Neural cell (in vitro differentiated cells): ENCODE results near the gene PTK6. TPM values are rescaled to one million over a fixed set of nuclear protein-coding genes. Genes with fewer than 3 reads are reported as not detected.

Source experiments
- H2AFZ ChIP-seq: fragments of 200-600, 300-800 bp; sonication (generic), shearing (Covaris generic); 2 replicates; pipeline ENCODE4 v1.6.0; 2014; ENCODE audit warnings: low read depth, mild to moderate bottlenecking, antibody characterized with exemption, low read length, moderate library complexity
- H3F3A ChIP-seq: fragments of 200-600 bp; shearing (Covaris generic); 2 replicates; pipeline ENCODE4 v1.6.1; 2016; ENCODE audit warnings: mild to moderate bottlenecking, moderate library complexity, mixed read lengths, antibody characterized with exemption, low read length; ENCODE audit not compliant: insufficient read depth, poor library complexity, severe bottlenecking
- H3K27ac ChIP-seq: fragments of 200-600, 300-800 bp; sonication (generic), shearing (Covaris generic); 2 replicates; pipeline ENCODE4 v1.5.1; 2014; ENCODE audit warnings: mild to moderate bottlenecking, low read length, moderate library complexity
- H3K27me3 ChIP-seq: fragments of 300-800, 200-600 bp; sonication (generic), shearing (Covaris generic); 2 replicates; pipeline ENCODE4 v1.6.0; 2014; ENCODE audit warnings: mild to moderate bottlenecking, low read depth, low read length, moderate library complexity; ENCODE audit not compliant: insufficient read depth
- H3K36me3 ChIP-seq: fragments of 300-800, 200-600 bp; sonication (generic), shearing (Covaris generic); 2 replicates; pipeline ENCODE4 v1.5.1; 2014; ENCODE audit warnings: mild to moderate bottlenecking, antibody characterized with exemption, low read length, moderate library complexity; ENCODE audit not compliant: insufficient read depth
- H3K4me2 ChIP-seq: fragments of 300-800, 200-600 bp; sonication (generic), shearing (Covaris generic); 2 replicates; pipeline ENCODE4 v1.6.0; 2014; ENCODE audit warnings: mild to moderate bottlenecking, low read length
- H3K4me3 ChIP-seq: fragments of 300-800, 200-600 bp; sonication (generic), shearing (Covaris generic); 2 replicates; pipeline ENCODE4 v1.5.1; 2014; ENCODE audit warnings: mild to moderate bottlenecking, low read length, moderate library complexity
- H3K79me2 ChIP-seq: fragments of 200-600 bp; shearing (Covaris generic); replicated peaks from 2 replicates; pipeline ENCODE4 v1.6.0; 2014; ENCODE audit warnings: mild to moderate bottlenecking, low read length, moderate library complexity; ENCODE audit not compliant: insufficient read depth
- H3K9ac ChIP-seq: fragments of 300-800, 200-600 bp; sonication (generic), shearing (Covaris generic); 2 replicates; pipeline ENCODE4 v1.6.1; 2016; ENCODE audit warnings: mild to moderate bottlenecking, low read length, mixed read lengths
- H3K9me2 ChIP-seq: fragments of 200-600 bp; shearing (Covaris generic); 2 replicates; pipeline ENCODE4 v1.6.1; 2016; ENCODE audit warnings: mild to moderate bottlenecking, low read length, mixed read lengths; ENCODE audit not compliant: insufficient read depth
- H3K9me3 ChIP-seq: fragments of 200-600, 300-800 bp; sonication (generic), shearing (Covaris generic); 2 replicates; pipeline ENCODE4 v1.6.1; 2016; ENCODE audit warnings: mild to moderate bottlenecking, mixed run types, low read length, moderate library complexity, mixed read lengths
- H4K20me1 ChIP-seq: fragments of 200-600 bp; shearing (Covaris generic); 2 replicates; pipeline ENCODE4 v1.6.1; 2016; ENCODE audit warnings: mild to moderate bottlenecking, mixed run types; ENCODE audit not compliant: insufficient read depth
- EP300 ChIP-seq: fragments of 450-650 bp; conservative IDR thresholded peaks from 2 replicates; pipeline ENCODE4 v1.6.1; 2014; ENCODE audit warnings: antibody characterized with exemption, mild to moderate bottlenecking, moderate library complexity; ENCODE audit not compliant: poor library complexity, severe bottlenecking
- EZH2 ChIP-seq: fragments of 200-600, 300-800 bp; shearing (Covaris generic), sonication (generic); IDR thresholded peaks from 2 replicates; pipeline ENCODE4 v1.6.1; 2014; ENCODE audit warnings: antibody characterized with exemption, low read length, borderline replicate concordance, mild to moderate bottlenecking; ENCODE audit not compliant: insufficient read depth, poor library complexity, severe bottlenecking
- MXI1 ChIP-seq: fragments of 450-650 bp; conservative IDR thresholded peaks from 2 replicates; pipeline ENCODE4 v1.6.1; 2014; ENCODE audit warnings: antibody characterized with exemption, mild to moderate bottlenecking; ENCODE audit not compliant: poor library complexity, severe bottlenecking
- POLR2AphosphoS5 ChIP-seq: IDR thresholded peaks from 2 replicates; pipeline ENCODE4 v1.6.1; 2012
- RAD21 ChIP-seq: fragments of 450-650 bp; conservative IDR thresholded peaks from 2 replicates; pipeline ENCODE4 v1.6.1; 2014; ENCODE audit warnings: antibody characterized with exemption, mild to moderate bottlenecking, moderate library complexity
- SMC3 ChIP-seq: fragments of 450-650 bp; conservative IDR thresholded peaks from 2 replicates; pipeline ENCODE4 v1.6.1; 2014; ENCODE audit warnings: antibody characterized with exemption, mild to moderate bottlenecking, moderate library complexity; ENCODE audit not compliant: poor library complexity
- TAF1 ChIP-seq: IDR thresholded peaks from 2 replicates; pipeline ENCODE4 v1.6.1; 2012; ENCODE audit warnings: low read depth
- polyA plus RNA-seq: library from polyadenylated mRNA; depleted of rRNA; stranded (reverse); fragments of >200 nt; gene quantifications from 2 replicates; pipeline ENCODE4 v1.2.3, GENCODE V29; 2014
- TF ChIP-seq, protein P1 (sequence below): fragments of 450-650 bp; IDR thresholded peaks from 2 replicates; pipeline ENCODE4 v1.5.1; 2014; ENCODE audit warnings: antibody characterized with exemption, mild to moderate bottlenecking, moderate library complexity; ENCODE audit not compliant: poor library complexity, severe bottlenecking
- TF ChIP-seq, protein P2 (sequence below): IDR thresholded peaks from 2 replicates; pipeline ENCODE4 v1.6.1; 2012; ENCODE audit warnings: borderline replicate concordance

Gene PTK6
- polyA plus RNA-seq, 1 donor from 2014 or later = not detected

DNA sequence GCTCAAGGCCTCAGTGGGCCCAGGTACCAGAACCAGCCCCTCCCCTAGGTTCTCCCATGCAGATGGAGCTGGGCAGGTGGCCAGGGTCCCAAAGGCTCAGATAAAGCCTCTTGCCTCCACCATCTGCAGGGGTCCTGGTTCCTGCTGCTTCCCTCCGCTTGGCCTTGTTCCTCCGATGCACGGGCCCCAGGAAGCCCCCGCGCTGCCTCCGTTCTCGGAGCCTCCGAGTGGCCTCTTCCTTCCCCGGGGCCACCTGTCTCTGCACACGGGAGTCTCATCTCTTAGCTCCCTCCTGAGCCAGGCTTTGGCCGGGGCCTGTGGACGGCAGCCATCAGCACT, 1.9 kb upstream of the PTK6 start:
- Histone ChIP-seq H2AFZ (no peak overlapping the region), H3K9me2 (no peaks in the 10 kb centered on the region), H3K4me2 (no peak overlapping the region), H3K9me3 (no peaks in the 10 kb centered on the region), H3F3A (no peaks in the 10 kb centered on the region), H3K9ac (no peak overlapping the region), H3K27me3 (no peaks in the 10 kb centered on the region), H3K36me3 (no peaks in the 10 kb centered on the region), H3K4me3 (no peak overlapping the region), H3K79me2 (no peaks in the 10 kb centered on the region), H4K20me1 (no peaks in the 10 kb centered on the region), H3K27ac (no peak overlapping the region)
- TF ChIP-seq RAD21 = no peak
- no peak for TF ChIP-seq EZH2
- no peak for TF ChIP-seq POLR2AphosphoS5
- TF ChIP-seq, protein P1, sequence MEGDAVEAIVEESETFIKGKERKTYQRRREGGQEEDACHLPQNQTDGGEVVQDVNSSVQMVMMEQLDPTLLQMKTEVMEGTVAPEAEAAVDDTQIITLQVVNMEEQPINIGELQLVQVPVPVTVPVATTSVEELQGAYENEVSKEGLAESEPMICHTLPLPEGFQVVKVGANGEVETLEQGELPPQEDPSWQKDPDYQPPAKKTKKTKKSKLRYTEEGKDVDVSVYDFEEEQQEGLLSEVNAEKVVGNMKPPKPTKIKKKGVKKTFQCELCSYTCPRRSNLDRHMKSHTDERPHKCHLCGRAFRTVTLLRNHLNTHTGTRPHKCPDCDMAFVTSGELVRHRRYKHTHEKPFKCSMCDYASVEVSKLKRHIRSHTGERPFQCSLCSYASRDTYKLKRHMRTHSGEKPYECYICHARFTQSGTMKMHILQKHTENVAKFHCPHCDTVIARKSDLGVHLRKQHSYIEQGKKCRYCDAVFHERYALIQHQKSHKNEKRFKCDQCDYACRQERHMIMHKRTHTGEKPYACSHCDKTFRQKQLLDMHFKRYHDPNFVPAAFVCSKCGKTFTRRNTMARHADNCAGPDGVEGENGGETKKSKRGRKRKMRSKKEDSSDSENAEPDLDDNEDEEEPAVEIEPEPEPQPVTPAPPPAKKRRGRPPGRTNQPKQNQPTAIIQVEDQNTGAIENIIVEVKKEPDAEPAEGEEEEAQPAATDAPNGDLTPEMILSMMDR = no peak

DNA sequence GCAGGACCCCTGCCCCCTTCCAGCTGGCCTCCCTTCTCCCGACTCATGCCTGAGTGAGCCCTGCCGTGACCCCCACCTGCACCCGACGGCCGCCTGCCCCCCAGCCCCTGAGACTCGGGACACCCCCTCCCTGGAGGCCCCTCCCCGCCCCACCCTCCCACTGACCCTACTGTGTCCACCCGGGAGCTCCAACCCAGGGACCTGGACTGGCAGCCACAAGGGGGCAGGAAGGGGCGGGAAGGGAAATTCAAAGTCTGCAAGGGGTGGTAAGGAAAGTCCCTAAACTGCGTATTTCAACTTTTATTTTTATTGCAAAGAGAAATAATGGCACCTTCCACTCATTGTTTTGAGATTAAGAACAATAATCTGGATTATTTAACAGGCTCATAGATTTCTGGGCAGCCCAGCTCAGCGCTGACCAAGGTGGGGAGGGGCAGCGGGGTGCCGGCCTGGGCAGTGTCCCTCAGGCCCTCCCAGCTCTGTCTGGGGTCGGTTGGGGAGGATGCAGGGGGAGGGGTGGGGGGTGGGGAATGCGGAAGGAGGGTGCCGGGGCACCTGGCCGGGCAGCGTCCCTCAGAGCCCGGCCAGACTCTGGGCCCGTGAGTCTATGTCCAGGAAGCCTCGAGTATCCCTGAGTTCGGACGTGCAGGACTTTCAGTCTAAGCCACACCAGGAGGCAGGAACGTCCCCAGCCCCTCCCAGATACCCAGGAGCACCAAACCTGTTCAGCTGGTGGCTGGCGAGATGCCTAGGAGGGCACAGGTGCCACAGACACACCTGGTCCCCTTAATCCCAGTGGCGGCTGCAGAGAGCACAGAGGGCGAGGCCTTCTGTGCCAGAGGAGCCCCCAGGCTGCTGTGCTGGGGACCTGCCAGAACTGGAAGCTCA, 1.3 kb upstream of the PTK6 start:
- no peak overlapping the region for H3K4me3 ChIP-seq
- no peak for TF ChIP-seq EZH2
- no peak for TF ChIP-seq SMC3
- TF ChIP-seq, protein P1 = no peak
- TF ChIP-seq RAD21 = no peak
- no peak for TF ChIP-seq POLR2AphosphoS5
- TF ChIP-seq MXI1 = no peak
- TF ChIP-seq TAF1 = no peak
- TF ChIP-seq, protein P2, sequence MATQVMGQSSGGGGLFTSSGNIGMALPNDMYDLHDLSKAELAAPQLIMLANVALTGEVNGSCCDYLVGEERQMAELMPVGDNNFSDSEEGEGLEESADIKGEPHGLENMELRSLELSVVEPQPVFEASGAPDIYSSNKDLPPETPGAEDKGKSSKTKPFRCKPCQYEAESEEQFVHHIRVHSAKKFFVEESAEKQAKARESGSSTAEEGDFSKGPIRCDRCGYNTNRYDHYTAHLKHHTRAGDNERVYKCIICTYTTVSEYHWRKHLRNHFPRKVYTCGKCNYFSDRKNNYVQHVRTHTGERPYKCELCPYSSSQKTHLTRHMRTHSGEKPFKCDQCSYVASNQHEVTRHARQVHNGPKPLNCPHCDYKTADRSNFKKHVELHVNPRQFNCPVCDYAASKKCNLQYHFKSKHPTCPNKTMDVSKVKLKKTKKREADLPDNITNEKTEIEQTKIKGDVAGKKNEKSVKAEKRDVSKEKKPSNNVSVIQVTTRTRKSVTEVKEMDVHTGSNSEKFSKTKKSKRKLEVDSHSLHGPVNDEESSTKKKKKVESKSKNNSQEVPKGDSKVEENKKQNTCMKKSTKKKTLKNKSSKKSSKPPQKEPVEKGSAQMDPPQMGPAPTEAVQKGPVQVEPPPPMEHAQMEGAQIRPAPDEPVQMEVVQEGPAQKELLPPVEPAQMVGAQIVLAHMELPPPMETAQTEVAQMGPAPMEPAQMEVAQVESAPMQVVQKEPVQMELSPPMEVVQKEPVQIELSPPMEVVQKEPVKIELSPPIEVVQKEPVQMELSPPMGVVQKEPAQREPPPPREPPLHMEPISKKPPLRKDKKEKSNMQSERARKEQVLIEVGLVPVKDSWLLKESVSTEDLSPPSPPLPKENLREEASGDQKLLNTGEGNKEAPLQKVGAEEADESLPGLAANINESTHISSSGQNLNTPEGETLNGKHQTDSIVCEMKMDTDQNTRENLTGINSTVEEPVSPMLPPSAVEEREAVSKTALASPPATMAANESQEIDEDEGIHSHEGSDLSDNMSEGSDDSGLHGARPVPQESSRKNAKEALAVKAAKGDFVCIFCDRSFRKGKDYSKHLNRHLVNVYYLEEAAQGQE = no peak
- no peak for TF ChIP-seq EP300
- H3K27ac ChIP-seq = no peak overlapping the region
- no peaks in the 10 kb centered on the region for H3K9me3 ChIP-seq
- no peak overlapping the region for H3K9ac ChIP-seq
- no peaks in the 10 kb centered on the region for H3F3A ChIP-seq
- no peak overlapping the region for H3K4me2 ChIP-seq
- H3K79me2 ChIP-seq = no peaks in the 10 kb centered on the region
- H3K27me3 ChIP-seq = no peaks in the 10 kb centered on the region
- H3K36me3 ChIP-seq = no peaks in the 10 kb centered on the region
- H3K9me2 ChIP-seq = no peaks in the 10 kb centered on the region
- H2AFZ ChIP-seq = no peak overlapping the region
- H4K20me1 ChIP-seq = no peaks in the 10 kb centered on the region
